ENCODE results near the gene CDS1. TPM values are rescaled to one million over a fixed set of nuclear protein-coding genes. Genes with fewer than 3 reads are reported as not detected.

Gene CDS1
- total RNA-seq, 4 donors from 2014 or later = 0.83 to 1.7 (median 1.3) TPM

DNA sequence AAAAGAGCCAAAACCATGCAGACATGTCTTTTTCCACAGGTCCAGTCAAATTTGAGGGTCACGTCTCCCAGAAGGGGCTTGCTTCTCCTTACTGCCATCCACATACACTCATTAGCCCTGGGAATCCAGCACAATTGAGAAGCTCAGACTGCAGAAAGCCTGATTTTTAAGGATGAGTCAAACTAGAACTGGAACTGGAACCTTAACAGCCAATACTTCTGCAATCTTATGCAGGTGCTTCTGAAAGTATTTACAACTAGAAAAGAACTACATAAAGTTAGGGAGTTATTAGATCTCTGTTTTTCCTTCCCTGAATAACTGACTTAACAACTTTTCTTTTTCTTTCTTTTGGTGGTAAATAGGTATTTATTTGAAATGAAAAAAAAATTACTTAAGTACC is 86.3 kb downstream of the CDS1 start:
- Histone ChIP-seq H3K9me3 (no peaks in the 10 kb centered on the region), H3K36me3 (peaks cover 28 to 78% (median 52%) of the 10 kb centered on the region in 4 donors), H3K4me3 (no peak overlapping the region), H3K27me3 (no peaks in the 10 kb centered on the region), H3K27ac (replicated peaks in 1 of 4) (no peak overlapping the region), H3K4me1 (peaks cover 0 to 8% (median 0%) of the 10 kb centered on the region in 4 donors)
- intact Hi-C loops (cut with DNase I) = no loop called here
- DNase-seq (ENCODE audit: extremely low spot score) = no peak
- TF ChIP-seq EP300 (IDR thresholded peaks at IDR 0.05) (no peak), POLR2A (IDR thresholded peaks at IDR 0.05; ENCODE audit: low read depth) (no peak), CTCF (IDR thresholded peaks at IDR 0.05) (no peak), POLR2AphosphoS5 (IDR thresholded peaks at IDR 0.05) (no peak)
- WGBS = 82% methylated on average over 1 of the region's 1 CpG

DNA sequence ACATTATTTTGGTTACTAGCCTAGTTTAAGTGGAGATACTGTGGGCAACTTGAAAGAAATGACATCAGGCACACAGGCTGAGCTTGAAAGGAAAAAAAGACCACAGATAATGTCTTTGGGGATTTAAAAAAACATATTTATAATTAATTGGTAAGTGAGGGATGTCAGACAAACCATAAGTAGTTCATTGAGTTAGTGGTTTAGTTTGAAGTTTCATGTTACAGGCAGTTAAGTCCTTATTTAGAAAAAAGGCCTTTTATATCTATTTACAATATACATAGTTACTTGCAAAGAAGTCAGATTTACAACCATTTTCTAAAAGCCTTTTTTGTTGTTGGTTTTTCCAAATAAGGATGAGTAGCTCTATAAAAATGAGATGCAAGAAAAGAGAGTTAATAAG is 89.2 kb downstream of the CDS1 start:
- Histone ChIP-seq H3K27ac (replicated peaks in 1 of 4) (no peak overlapping the region), H3K4me3 (no peak overlapping the region), H3K9me3 (no peaks in the 10 kb centered on the region), H3K4me1 (peaks cover 0 to 8% (median 0%) of the 10 kb centered on the region in 4 donors), H3K27me3 (no peaks in the 10 kb centered on the region), H3K36me3 (peaks cover 36 to 97% (median 64%) of the 10 kb centered on the region in 4 donors)
- no peak for DNase-seq (ENCODE audit: extremely low spot score)
- TF ChIP-seq POLR2A (IDR thresholded peaks at IDR 0.05; ENCODE audit: low read depth) = no peak
- no peak for TF ChIP-seq EP300 (IDR thresholded peaks at IDR 0.05)
- TF ChIP-seq CTCF (IDR thresholded peaks at IDR 0.05) = no peak
- no peak for TF ChIP-seq POLR2AphosphoS5 (IDR thresholded peaks at IDR 0.05)
- intact Hi-C loops (cut with DNase I) = no loop called here

GRCh38 chr4:84673475-84674240 is 90.7 kb downstream of the CDS1 start:
- no peak for DNase-seq (ENCODE audit: extremely low spot score)
- 67% methylated on average over 1 of the region's 1 CpG for WGBS
- Histone ChIP-seq H3K9me3 (no peaks in the 10 kb centered on the region), H3K27ac (replicated peaks in 1 of 4) (no peak overlapping the region), H3K4me1 (peaks cover 0 to 8% (median 0%) of the 10 kb centered on the region in 4 donors), H3K4me3 (no peak overlapping the region), H3K27me3 (no peaks in the 10 kb centered on the region), H3K36me3 (peaks cover 46 to 97% (median 68%) of the 10 kb centered on the region in 4 donors)
- intact Hi-C loops (cut with DNase I) = no loop called here
- TF ChIP-seq POLR2AphosphoS5 (IDR thresholded peaks at IDR 0.05) (no peak), EP300 (IDR thresholded peaks at IDR 0.05) (no peak), POLR2A (IDR thresholded peaks at IDR 0.05; ENCODE audit: low read depth) (no peak), CTCF (IDR thresholded peaks at IDR 0.05) (no peak)

DNA sequence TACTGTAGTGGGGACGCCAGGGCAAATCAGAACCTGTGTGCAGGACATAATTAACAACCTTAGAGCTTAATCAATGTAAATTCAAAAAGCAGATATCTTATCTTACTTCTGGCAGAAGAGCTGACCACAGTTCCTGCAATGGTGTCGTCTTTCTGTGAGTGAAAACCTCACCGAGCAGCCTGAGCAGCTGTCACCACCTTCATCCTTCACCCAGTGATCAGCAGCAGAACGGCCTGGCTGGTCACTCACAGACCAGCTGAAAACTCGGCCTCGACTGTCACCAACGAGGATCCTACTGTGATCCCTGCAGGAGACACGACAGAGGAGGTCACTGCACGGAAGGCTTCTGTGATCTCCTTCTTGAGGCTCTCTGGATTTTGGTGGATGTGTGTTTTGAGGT is 94.2 kb downstream of the CDS1 start:
- TF ChIP-seq POLR2AphosphoS5 (IDR thresholded peaks at IDR 0.05) (no peak), EP300 (IDR thresholded peaks at IDR 0.05) (no peak), CTCF (IDR thresholded peaks at IDR 0.05) (no peak), POLR2A (IDR thresholded peaks at IDR 0.05; ENCODE audit: low read depth) (no peak)
- H3K27ac ChIP-seq (replicated peaks in 1 of 4) = no peak overlapping the region
- intact Hi-C loops (cut with DNase I) = no loop called here
- H3K4me3 ChIP-seq = no peak overlapping the region
- no peak for DNase-seq (ENCODE audit: extremely low spot score)
- peaks cover 36 to 92% (median 75%) of the 10 kb centered on the region in 4 donors for H3K36me3 ChIP-seq
- peaks cover 6 to 16% (median 7%) of the 10 kb centered on the region in 4 donors for H3K4me1 ChIP-seq
- H3K27me3 ChIP-seq = no peaks in the 10 kb centered on the region
- WGBS = 88% methylated on average over 4 of the region's 9 CpGs
- no peaks in the 10 kb centered on the region for H3K9me3 ChIP-seq
